GM19035 (cell line): ENCODE data around the gene NFKBIZ.
"Not testable (repeated sequence)": the region's sequence is repeated elsewhere in the genome, so short reads cannot be mapped to it uniquely, and the experiment has no call there.

Experiments used
- ATAC-seq: cut with Tn5 transposase; IDR thresholded peaks from one replicate; pipeline ENCODE4 v1.9.1; 2021; ENCODE audit not compliant: unreplicated experiment

Gene NFKBIZ

DNA sequence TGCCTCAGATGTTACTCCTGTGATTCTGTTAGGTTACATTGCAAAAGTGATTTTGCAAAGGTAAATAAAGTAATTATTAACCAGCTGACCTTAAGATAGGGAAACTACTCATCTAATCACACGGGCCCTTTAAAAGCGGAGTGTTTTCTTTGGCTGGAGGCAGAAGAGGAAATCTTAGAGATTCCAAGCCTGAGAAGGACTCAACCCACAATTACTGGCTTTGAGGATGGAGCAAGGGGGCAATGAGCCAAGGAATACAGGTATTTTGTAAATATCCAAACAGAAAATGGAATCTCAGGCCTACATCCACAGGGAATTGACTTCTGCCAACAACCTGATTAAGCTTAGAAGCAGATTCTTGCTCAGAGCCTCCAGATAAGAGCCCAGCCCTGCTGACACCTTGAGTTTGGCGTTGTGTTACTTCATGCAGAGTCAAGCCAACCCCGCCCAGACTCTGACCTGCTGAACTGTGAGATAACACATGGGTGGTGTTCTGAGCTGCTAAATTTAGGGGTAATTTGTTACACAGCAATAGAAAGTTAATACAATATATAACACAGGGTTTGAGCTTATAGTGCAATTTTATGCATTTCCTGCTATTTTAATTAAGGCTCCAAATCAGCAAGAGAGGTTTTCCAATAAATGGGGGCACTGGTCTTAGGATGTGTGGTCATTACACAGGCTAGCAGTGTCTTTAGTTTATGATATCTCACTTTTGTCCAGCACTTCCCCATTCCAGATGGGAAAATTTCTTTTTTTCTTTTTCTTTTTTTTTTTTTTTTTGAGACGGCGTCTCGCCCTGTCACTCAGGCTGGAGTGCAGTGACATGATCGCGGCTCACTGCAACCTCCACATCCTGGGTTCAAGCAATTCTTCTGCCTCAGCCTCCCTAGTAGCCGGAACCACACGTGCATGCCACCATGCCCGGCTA is 19.5 kb downstream of the NFKBIZ start:
- ATAC-seq: no peak

DNA sequence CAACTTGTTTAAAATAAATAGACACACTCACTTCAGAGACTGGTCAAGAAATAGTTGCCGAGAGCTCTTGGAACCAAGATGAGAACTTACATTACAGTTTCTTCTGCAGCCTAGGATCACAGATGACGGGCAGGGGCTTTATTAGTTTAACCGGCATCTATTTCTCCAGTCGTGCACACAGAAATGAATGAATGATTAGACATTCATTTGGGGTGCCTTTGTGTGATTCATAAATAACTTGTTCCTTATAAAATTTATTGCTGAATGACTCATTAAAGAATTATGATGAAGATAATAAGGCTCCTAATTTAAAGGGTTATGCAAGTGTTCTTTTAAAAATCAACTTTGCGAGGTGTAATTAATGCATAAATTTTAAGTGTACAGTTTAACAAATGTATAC is 20.8 kb downstream of the NFKBIZ start:
- ATAC-seq: no peak

DNA sequence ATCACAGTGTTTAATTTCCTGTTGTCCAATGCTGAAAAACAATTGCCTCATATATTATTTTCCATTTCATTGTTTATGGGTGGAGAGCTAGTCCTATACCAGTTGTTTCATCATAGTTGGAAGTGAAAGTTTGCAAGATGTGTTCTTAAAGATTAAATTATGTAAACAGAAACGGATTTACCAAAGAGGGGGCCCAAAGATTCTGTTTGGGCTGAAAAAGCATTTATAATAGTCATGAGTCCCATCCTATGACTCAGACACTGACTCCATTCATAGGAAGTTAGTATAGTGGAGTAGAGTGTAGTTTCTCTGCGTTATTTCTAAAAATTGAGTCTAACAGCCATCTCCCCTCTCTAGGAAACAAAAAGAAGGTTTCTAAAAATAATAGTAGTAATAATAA is 24.3 kb downstream of the NFKBIZ start:
- ATAC-seq: no peak

DNA sequence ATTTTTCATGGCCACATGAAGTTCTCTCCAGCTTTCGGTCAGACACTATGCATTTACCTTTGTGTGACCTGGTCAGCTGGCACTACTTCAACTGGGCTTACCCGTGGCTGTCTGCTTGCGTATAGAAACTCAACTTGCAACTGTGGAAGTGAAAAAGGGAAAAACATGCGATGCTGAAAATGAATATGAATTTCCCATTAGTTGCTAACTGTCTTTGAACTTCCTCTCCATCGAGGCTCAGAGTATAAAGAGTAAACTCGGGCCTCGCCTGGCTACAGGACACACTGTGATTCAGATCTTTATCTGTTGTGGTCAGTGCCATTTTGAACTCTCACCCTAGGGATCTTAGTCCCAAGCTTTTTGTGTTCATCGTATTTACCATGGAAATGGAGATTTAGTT is 26.8 kb downstream of the NFKBIZ start:
- no peak for ATAC-seq

DNA sequence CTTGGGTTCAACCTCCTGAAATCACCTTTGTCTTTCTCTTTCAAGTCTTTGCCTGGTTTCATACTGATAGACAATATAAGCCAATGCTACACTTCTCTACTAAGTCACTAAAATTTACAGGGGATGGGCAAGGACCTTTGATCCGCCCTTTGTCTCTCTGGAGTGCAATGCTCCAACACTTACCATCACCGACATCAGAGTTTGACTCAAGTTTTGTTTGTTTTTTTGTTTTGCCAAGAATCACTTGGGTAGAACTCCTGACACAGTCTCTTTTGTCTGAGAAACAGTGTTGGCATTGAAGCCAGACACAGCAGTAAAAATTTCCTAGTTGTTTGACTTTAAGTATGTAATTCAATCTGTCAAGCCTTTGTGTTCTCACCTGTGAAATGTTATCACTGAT is 29.3 kb downstream of the NFKBIZ start:
- ATAC-seq: no peak

DNA sequence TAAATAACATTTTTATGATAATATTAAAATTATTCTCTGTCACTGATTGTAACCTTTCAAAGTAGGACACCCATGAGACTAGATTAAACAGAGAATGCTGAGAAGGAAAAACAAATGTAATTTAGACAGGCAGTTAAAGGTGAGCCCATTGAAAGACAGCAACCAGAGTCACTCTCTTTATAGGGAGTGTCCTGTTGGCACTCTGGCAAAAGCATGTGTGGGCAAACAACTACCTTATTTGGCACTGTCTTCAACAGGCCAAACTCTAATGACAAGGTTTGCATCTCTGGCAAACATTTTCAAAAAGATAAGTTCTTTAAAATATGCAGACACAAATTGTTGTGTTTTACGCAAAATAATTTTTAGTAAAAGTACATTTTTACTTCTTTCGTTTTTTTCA is 29.8 kb downstream of the NFKBIZ start:
- no peak for ATAC-seq

DNA sequence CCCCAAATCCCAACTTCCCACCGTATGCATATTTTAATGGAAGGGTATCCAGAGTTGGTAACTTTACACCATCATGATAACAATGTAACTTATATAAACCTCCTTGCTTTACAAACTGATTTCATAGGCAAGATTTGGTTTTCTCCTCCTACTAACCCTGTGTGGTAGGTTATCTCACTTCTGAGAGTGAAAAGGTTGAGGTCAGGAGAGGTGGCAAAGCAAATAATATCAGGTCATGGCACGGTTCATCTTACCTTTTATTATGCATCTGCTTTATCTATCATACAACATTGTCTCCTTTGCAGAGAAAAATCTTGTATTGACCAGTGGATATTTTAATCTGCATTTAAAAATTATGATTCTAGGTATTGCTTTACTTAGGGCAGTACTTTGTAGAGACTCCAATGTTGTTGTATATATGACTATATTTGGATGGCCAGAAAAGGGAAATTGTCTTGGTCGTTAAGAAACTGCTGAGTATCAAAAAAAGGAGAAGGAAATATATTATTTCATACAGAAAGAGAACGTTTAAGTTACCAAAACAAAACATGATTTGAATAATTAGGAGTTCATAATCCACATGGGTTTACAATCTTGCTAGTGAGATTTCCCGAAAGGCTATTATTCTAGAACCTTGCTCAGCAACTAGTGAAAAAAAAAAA is 30.4 kb downstream of the NFKBIZ start:
- no peak for ATAC-seq

DNA sequence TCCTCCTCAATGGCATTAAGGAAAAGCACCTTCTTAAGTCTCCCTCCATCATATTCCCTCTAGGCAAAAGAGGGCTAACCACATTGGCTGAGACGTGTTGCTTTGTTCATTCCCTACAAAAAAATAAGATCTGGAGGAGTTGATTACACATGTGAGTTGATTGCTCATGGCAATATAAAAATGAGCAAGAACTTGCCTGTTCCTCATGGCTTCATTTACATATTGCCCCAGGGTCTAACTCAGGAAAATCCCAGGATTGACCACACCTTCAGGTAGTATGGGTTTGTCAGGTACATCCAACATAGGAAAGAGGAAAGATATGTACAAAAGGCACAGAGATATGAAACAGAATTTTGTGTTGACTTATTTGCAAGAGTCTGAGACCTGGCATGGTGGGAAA is 35.5 kb downstream of the NFKBIZ start:
- ATAC-seq: no peak

DNA sequence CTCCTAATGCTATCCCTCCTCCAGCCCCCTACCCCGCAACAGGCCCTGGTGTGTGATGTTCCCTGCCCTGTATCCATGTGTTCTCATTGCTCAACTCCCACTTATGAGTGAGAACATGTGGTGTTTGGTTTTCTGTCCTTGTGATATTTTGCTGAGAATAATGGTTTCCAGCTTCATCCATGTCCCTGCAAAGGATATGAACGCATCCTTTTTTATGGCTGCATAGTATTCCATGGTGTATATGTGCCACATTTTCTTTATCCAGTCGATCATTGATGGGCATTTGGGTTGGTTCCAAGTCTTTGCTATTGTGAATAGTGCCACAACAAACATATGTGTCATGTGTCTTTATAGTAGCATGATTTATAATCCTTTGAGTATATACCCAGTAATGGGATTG is 36.3 kb downstream of the NFKBIZ start:
- not testable (repeated sequence) for ATAC-seq

DNA sequence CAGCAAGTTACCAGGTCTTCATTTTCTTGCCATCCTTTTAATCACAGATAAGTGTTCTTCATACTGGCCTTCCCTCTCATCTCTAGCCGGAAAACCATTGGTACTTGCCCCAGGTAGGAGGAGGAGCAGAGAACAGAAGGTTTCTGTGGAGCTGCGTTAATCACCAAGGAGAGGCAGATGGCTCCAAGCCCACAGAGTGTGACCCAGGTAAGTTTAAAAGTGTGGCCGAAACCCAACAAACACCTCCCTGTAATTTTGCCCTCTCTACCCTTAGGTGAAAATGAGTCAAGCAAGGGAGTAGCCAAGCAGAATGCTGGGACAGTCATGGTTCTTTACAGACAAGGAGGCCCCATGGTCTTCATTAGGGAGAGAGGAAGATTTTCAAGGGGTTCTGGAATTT is 37.3 kb downstream of the NFKBIZ start:
- ATAC-seq: no peak

DNA sequence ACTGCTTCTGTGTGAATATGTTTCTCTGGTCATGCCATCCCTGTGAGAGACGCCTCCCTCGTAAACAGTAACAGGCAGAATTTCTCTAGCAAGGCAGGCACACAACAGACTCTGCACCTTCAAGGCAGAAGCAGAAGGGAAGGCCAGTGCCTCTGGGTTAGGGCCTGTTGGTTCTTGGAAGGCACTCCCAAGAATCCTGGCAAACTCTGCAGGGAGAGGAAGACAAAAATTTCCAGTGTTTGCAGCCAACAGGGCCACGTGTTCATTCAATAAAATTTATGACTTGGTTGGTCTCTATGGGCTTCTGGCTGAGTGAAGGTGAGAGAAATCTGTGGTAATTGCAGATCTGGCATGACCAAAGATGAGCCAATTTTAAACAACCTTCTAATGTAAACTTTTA is 39.3 kb downstream of the NFKBIZ start:
- no peak for ATAC-seq

DNA sequence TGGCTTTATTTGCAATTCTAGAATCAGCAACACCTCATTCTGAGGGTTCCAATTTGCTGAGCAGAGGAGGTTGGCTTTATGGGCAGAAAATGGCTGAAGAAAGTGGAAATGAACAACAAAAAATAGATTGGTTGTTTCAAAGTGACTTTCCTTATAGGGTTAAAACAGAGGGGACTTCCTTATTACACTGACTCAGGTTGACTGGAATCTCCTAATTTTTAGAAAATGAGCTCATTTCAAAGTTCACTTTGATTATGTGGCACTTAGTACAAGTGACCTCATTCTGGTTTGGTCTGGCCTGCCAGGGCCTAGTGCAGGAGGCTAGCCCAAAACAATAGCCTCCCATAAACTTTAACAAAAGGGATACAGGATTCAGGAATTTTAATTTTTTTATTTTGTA is 41.4 kb downstream of the NFKBIZ start:
- ATAC-seq: no peak

DNA sequence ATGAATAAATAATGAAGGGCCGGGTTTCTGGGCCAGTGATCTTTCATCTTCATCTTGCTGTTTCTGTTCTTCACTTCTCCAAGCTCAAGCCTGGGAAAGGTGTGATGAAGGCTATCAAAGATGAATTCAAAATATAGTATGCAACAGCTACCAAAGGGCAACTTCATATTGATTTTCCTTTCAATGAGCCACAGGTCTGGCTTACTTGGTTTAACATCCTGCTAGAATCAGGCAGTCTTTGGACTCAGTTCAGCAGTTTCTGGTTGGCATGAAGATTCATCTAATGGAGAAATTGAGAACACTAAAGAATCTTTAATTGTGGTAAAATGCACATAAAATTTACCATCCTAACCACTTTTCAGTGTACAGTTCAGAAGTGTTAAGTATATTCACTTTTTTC is 43.3 kb downstream of the NFKBIZ start:
- ATAC-seq: no peak

DNA sequence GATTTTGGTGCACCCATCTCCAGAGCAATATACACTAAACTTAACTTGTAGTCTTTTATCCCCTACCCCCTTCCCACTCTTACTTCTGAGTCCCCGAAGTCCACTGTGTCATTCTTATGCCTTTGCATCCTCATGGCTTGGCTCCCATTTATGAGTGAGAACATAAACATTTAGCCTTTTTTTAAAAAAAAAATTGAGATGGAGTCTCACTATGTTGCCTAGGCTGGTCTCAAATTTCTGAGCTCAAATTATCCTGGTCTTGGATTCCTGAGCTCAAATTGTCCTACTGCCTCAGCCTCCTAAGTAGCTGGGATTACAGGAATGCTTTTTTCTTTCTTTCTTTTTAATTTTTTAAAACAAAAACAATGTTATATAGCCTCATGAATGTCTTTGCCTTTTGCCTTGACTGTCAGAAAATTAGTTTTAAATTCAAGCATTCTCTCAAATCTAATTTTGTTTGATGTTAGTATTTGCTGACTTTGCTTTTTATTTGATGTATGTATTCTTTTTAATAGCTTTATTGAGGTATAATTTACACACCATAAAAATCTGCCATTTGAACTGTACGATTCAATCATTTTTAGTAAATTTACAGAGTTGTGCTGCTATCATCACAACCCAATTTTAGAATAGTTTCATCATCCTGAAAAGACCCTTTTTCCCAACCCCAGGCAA is 46.9 kb downstream of the NFKBIZ start:
- ATAC-seq: no peak

DNA sequence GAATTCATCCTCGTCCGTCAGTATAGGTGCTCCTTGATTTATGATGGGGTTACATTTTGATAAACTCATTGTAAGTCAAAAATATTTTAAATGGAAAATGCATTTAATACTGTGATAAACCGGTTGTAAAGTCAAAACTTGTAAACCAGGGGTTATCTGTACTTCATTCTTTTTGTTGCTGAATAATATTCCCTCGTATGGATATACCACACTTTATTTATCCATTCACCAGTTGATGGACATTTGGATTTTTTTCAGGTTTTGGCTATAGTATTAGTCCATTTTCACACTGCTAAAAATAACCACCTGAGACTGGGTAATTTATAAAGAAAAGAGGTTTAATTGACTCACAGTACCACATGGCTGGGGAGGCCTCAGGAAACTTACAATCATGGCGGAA is 47.7 kb downstream of the NFKBIZ start:
- ATAC-seq: no peak

DNA sequence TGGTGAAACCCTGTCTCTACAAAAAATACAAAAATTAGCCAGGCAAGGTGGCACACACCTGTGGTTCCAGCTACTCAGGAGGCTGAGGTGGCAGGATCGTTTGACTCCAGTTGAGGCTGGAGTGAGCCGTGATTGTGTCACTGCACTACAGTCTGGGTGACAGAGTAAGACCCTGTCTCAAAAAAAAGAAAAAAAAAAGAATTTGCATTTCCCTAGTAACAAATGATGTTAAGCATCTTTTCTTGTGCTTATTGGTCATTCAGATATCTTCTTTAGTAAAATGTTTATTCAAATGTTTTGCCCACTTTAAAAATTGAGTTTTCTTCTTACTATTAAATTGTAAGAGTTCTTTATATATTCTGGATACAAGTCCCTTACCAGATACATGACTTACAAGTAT is 48.7 kb downstream of the NFKBIZ start:
- ATAC-seq: no peak

DNA sequence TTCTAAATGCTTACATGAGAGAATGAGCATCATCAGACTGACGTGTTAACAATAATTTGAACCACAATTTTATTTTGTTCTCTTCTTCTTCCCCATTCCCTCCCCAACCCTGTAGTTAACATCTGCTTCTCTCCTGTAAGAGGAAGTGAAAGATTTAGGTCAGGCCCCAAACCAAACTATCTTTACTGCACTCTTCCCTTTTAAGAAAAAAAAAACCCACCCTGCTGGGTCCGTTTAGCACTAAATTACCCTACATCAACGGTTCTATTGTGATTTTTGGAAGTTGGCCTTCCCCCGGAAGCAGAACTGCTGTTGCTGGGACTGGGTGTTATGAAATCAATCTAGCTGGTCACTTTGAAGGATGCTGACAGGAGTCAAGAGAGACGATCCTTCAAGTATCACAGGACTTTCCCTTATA is 49.4 kb downstream of the NFKBIZ start:
- peak; percentile 90 for ATAC-seq

DNA sequence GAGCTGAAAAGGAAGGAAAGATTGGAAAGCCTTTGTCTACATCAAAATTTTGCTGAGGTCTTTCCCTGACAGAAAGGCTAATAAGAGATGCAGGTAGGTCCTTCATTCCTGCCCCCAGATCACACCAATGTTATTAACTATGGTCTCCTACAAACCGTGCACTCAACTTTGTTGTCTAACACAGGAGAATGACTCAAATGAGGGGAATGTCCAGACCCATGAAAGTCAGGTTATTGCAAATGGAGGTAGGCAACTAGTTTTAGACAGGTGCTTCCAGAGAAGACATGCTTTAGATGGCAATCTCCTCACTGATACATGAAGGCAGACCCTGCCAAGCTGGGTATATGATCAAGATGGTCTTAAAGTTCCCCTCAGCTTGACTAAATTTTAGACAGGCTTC is 51.0 kb downstream of the NFKBIZ start:
- ATAC-seq: no peak

DNA sequence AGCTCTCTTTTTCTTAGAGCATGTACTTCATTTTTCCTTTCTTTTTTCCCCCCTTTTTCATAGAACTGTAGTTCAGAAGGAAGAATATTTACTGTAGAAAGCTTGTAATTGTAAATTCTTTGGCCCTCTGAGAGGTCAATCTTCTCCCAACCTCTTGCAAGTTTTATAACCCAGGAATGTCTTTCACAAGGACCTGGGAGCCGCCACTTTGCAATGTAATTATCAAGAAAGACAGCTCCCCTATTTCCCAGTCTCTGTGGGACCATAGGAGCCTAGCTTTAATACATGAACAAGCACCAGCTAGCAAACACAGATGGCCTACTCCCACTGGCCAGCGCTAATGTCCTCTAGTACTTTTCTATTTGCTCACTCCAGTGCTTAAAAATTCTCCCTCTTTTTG is 51.4 kb downstream of the NFKBIZ start:
- no peak for ATAC-seq

DNA sequence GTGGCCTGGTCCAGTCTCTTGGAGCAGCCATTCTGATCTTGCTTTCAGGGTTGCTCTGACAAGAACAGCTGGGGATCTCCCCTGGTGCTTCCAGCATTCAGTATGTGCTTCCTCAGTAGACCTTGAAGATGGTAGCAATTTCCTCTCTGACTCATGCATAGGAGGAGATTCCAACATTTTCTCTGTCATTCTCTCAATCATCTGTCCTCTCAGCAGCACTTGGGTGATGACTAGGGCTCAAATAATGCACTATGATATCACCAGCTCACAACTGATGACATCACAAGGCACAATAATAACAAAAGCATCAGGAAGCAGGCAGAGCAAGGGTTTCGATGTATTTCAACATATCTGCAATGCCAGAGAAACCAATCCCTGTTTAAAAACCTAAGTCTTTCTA is 52.7 kb downstream of the NFKBIZ start:
- ATAC-seq: no peak

DNA sequence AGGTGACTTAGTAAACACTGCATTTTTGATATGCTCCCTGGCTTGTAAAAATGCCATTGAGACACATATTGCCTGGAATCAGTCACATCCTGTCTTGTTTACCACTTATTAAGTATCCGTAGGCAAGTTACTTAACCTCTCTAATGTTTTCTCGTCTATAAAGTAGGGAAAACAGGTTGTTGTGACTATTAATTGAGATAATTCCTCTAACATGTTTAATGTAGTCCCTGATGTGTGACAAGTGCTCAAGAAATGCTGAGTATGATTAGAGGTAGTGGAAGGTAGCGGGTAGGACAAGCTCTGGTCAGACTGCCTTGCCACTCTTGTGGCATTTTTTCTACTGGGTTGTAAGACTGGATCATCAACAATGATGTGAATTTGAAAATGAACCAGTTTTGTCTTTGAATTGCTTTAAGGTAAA is 54.1 kb downstream of the NFKBIZ start:
- ATAC-seq: no peak

DNA sequence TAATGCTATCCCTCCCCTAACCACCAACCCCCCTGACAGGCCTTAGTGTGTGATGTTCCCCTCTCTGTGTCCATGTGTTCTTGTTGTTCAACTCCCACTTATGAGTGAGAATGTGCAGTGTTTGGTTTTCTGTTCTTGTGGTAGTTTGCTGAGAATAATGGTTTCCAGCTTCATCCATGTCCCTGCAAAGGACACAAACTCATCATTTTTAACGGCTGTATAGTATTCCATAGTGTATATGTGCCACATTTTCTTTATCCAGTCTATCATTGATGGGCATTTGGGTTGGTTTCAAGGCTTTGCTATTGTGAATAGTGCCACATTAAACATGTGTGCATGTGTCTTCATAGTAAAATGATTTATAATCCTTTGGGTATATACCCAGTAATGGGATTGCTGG is 56.3 kb downstream of the NFKBIZ start:
- not testable (repeated sequence) for ATAC-seq
